Kidney epithelial cell (primary cell): Measurements from ENCODE around the gene NR3C2. TPM values are rescaled to one million over a fixed set of nuclear protein-coding genes. Genes with fewer than 3 reads are reported as not detected.

Experiments
- DNase-seq: peaks from one replicate; pipeline ENCODE4 v3.0.0-alpha.2; 2010; ENCODE audit warnings: low read depth
- H3K27me3 ChIP-seq: 2 replicates; pipeline ENCODE4 v1.6.0; 2011; ENCODE audit warnings: low read length; ENCODE audit not compliant: control insufficient read depth, insufficient read depth
- H3K36me3 ChIP-seq: 2 replicates; pipeline ENCODE4 v1.5.1; 2011; ENCODE audit warnings: low read length; ENCODE audit not compliant: control insufficient read depth, insufficient read depth
- H3K4me3 ChIP-seq: 2 replicates; pipeline ENCODE4 v1.5.1; 2011; ENCODE audit warnings: low read depth, mild to moderate bottlenecking, control low read depth, low read length
- total RNA-seq: library from RNA; depleted of rRNA; stranded (reverse); fragments of >200 nt; gene quantifications from 2 replicates; pipeline ENCODE4 v1.2.3, GENCODE V29; 2015
- TF ChIP-seq, protein P1 (sequence below): IDR thresholded peaks from 2 replicates; pipeline ENCODE4 v1.5.1; 2011; ENCODE audit warnings: mild to moderate bottlenecking, moderate library complexity, low read length, control low read depth, inconsistent platforms; ENCODE audit not compliant: insufficient read depth, poor library complexity, severe bottlenecking

Gene NR3C2
- total RNA-seq, 1 donor from 2014 or later = 6.5 TPM

DNA sequence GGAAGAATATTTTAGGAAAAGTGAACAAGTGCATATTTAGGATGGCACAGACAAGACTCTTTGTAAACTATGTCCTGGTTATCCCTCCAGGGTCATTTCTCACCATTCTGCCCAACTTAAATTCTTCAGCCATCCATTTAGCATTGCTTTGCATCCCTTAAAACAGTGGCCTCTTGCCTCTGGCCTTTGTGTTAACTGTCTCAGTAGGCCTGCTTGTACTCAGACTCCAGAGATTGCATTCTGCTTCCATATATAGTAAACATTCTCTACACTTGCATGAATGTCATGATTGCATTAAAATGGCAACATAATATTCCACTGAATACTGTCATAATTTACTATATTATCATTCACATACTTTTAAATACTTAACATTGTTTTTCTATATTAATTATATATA, 43.2 kb downstream of the NR3C2 start:
- TF ChIP-seq, protein P1, sequence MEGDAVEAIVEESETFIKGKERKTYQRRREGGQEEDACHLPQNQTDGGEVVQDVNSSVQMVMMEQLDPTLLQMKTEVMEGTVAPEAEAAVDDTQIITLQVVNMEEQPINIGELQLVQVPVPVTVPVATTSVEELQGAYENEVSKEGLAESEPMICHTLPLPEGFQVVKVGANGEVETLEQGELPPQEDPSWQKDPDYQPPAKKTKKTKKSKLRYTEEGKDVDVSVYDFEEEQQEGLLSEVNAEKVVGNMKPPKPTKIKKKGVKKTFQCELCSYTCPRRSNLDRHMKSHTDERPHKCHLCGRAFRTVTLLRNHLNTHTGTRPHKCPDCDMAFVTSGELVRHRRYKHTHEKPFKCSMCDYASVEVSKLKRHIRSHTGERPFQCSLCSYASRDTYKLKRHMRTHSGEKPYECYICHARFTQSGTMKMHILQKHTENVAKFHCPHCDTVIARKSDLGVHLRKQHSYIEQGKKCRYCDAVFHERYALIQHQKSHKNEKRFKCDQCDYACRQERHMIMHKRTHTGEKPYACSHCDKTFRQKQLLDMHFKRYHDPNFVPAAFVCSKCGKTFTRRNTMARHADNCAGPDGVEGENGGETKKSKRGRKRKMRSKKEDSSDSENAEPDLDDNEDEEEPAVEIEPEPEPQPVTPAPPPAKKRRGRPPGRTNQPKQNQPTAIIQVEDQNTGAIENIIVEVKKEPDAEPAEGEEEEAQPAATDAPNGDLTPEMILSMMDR = no peak
- no peak overlapping the region for H3K4me3 ChIP-seq
- no peaks in the 10 kb centered on the region for H3K36me3 ChIP-seq
- no peaks in the 10 kb centered on the region for H3K27me3 ChIP-seq
- no peak for DNase-seq

DNA sequence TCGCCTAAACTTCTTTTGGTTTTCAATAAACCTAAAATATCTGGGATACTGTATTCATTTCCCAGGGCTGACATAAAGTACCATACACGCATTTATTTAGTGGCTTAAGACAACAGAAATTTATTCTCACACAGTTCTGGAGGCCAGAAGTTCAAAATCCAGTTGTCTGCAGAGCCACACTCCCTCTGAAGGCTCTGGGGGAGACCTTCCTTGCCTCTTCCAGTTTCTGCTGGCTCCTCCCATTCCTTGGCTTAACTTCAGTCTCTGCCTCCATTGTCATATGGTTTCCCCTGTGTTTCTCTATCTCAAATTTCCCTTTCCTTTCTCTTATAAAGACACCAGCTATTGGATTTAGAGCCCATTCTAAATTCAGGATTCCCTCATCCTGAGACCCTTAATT, 44.4 kb downstream of the NR3C2 start:
- Histone ChIP-seq H3K27me3 (no peaks in the 10 kb centered on the region), H3K36me3 (no peaks in the 10 kb centered on the region), H3K4me3 (no peak overlapping the region)
- DNase-seq = no peak
- TF ChIP-seq, protein P1 = no peak

DNA sequence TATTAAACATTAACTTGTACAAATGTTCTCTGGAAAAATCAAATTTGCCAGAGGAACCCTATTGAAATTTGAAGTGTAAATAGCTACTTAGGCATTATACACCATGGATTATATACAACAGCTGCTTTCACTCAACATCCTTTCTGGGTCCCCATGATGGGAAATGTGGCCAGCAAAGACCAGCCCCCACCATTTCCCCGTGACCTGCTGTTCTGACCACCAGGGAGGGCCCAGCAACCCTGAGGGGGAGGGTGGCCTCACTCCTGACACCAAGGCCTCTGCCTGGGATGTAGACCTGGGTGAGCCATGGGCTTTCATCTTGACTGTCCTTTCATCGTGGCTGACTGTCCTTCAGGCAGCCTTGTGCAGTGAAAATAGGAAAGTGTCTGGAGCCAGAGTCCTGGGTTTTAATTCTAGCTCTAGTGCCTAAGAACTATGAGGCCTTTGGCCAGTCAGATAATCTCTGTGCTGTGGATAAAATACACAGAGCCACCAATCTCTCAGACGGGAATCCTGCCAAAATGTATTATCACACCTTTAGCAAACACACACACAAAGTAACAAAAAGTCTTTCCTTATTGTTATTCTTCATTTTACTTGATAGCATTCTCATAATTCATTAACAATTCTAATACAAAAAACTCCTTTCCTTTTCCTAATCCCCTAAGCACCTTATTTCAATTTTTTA, 45.1 kb downstream of the NR3C2 start:
- no peak for DNase-seq
- no peak overlapping the region for H3K4me3 ChIP-seq
- no peaks in the 10 kb centered on the region for H3K27me3 ChIP-seq
- no peaks in the 10 kb centered on the region for H3K36me3 ChIP-seq
- TF ChIP-seq, protein P1 = no peak

DNA sequence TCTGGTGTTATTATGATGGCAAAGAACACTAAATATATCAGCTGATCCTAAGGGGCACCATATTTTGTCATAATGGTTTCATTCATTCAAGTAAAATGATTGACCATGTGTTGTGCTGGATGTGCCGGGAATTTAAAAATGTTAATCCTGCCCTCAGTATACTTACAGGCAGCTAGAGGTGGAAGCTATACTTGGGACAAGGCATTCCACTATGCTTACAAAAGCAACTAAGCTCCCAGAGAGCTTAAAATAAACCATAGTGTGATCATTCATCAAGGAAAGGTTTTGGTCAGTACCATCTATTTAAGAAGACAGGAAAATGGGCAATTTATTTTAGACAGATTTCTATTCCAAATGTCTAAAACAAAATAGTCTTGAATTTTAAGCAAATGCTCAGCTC, 46.4 kb downstream of the NR3C2 start:
- Histone ChIP-seq H3K4me3 (no peak overlapping the region), H3K27me3 (no peaks in the 10 kb centered on the region), H3K36me3 (no peaks in the 10 kb centered on the region)
- DNase-seq = no peak
- TF ChIP-seq, protein P1 = no peak

DNA sequence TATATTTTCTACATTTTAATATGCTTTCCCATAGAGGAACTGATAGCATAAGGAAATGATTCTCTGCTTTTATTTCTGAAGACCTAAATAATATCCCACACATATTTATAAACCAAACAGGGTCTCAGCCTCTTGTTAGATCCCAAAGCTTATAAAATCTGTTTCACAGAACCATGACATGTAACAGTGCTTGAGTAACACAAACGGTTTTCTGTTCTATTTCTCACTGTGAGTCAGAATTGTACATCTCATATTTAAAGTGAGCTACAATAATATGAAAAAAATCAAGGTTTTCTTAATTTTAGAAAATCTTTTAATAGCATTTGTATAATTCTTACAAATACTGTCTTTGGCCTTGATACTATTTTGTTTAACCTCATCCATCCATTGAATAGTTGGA, 51.2 kb downstream of the NR3C2 start:
- DNase-seq = no peak
- Histone ChIP-seq H3K27me3 (no peaks in the 10 kb centered on the region), H3K4me3 (no peak overlapping the region), H3K36me3 (no peaks in the 10 kb centered on the region)
- TF ChIP-seq, protein P1 = no peak

DNA sequence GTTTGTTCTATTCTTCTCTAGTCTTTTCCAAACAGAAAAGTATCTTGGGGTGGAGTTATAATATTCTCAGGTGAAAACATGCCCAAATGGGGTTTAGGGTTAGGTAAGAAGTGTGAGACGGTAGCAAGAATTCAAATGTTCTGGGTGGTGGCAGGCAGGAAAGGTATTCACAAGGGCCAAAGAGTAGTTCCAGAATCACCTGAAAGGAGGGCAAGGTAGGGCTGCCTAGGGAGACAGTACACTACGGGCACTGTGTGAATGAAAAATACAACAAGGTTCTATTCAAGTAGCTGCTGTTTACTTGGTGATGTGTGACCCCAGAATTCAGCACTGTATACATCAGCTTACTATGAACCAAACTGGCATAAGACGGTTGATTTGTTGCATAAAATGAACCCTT, 51.9 kb downstream of the NR3C2 start:
- Histone ChIP-seq H3K27me3 (no peaks in the 10 kb centered on the region), H3K36me3 (no peaks in the 10 kb centered on the region), H3K4me3 (no peak overlapping the region)
- TF ChIP-seq, protein P1 = no peak
- DNase-seq = no peak
